Immature natural killer cell (primary cell): ENCODE results near the gene ALOX15. TPM values are rescaled to one million over a fixed set of nuclear protein-coding genes. Genes with fewer than 3 reads are reported as not detected.
"Not testable (repeated sequence)": the region's sequence is repeated elsewhere in the genome, so short reads cannot be mapped to it uniquely, and the experiment has no call there.

Source experiments
- DNase-seq, 3 donors: peaks; one replicate each; pipeline ENCODE4 v3.0.0; 2022; ENCODE audit warnings: mixed read lengths in 1 of 3
- H3K27ac Mint-ChIP-seq, 6 donors: one replicate each; pipeline ENCODE4 v1.8.0; 2020; ENCODE audit warnings: mixed read lengths in 6 of 6, mild to moderate bottlenecking in 5 of 6, inconsistent platforms in 4 of 6, moderate library complexity in 3 of 6
- H3K27me3 Mint-ChIP-seq, 3 donors: one replicate each; pipeline ENCODE4 v1.8.0; 2020 to 2021; ENCODE audit warnings: low read depth in 3 of 3, mild to moderate bottlenecking in 3 of 3, mixed read lengths in 3 of 3, moderate library complexity in 3 of 3, inconsistent platforms in 1 of 3
- H3K36me3 Mint-ChIP-seq, 3 donors: one replicate each; pipeline ENCODE4 v1.8.0; 2020; ENCODE audit warnings: mixed read lengths in 3 of 3, inconsistent platforms in 2 of 3, mild to moderate bottlenecking in 2 of 3
- H3K4me1 Mint-ChIP-seq, 2 donors: one replicate each; pipeline ENCODE4 v1.8.0; 2020; ENCODE audit warnings: inconsistent platforms in 2 of 2, mild to moderate bottlenecking in 2 of 2, mixed read lengths in 2 of 2, moderate library complexity in 1 of 2
- H3K4me3 Mint-ChIP-seq, 5 donors: one replicate each; pipeline ENCODE4 v1.8.0; 2020; ENCODE audit warnings: mild to moderate bottlenecking in 5 of 5, mixed read lengths in 5 of 5, inconsistent platforms in 3 of 5, moderate library complexity in 3 of 5
- H3K9me3 Mint-ChIP-seq, 6 donors: one replicate each; pipeline ENCODE4 v1.8.0; 2020; ENCODE audit warnings: mild to moderate bottlenecking in 6 of 6, mixed read lengths in 6 of 6, inconsistent platforms in 4 of 6, moderate library complexity in 3 of 6
- polyA plus RNA-seq, 3 donors: library from polyadenylated mRNA; unstranded; fragments of 300-500 nt; fragmentation: Illumina TruSeq; gene quantifications; one replicate each; pipeline ENCODE4 v1.2.3, GENCODE V29; 2021

The ALOX15 gene, protein sequence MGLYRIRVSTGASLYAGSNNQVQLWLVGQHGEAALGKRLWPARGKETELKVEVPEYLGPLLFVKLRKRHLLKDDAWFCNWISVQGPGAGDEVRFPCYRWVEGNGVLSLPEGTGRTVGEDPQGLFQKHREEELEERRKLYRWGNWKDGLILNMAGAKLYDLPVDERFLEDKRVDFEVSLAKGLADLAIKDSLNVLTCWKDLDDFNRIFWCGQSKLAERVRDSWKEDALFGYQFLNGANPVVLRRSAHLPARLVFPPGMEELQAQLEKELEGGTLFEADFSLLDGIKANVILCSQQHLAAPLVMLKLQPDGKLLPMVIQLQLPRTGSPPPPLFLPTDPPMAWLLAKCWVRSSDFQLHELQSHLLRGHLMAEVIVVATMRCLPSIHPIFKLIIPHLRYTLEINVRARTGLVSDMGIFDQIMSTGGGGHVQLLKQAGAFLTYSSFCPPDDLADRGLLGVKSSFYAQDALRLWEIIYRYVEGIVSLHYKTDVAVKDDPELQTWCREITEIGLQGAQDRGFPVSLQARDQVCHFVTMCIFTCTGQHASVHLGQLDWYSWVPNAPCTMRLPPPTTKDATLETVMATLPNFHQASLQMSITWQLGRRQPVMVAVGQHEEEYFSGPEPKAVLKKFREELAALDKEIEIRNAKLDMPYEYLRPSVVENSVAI
- not detected for polyA plus RNA-seq

DNA sequence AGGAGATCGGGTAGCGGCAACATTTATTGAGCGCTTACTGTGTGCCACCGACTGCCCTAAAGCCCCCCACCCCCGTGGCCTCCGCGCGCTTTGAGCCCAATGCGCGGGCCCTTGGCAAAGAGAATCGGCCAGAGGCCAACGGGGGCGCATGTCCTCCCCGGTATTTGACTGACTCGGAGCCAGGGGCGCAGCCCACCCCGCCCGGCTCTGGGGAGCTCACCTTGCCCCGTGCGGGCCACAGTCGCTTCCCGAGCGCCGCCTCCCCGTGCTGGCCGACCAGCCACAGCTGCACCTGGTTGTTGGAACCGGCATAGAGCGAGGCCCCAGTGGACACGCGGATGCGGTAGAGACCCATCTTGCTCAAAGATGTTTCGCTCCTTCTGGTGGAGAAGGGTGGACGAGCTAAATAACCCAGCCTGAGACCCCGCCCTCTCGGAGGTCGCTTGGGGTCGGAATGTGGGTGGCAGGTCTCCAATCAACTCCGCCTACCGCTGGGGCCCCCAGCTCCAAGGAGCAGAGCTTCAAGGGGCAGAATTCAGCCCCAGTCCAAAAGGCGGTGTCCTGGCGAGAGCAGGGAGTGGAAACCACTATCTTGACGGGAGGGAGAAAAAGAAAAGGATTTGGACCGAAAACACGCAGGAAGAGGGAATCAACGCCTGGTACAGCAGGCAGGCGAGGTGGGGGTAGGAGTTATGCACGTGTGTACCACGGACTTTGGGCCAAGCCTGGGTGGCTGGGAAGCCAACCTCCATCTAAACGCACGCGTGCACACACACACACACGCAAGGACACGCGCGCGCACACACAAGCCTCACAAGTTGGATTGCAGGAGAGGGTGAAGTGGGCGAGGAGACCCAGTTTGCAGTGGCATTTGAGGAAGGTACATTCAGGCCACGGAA, at the start of gene ALOX15:
TSS of gene ALOX15 (minus strand) at position 382 of the 899 bp plus-strand sequence. CDS start at position 355, 27 bp downstream.
- no peak within 1 kb of the TSS for H3K27ac Mint-ChIP-seq
- no peak within 1 kb of the TSS for H3K4me3 Mint-ChIP-seq
- peaks cover 0 to 1% of the 10 kb centered on the region in 2 donors for H3K4me1 Mint-ChIP-seq
- no peak for DNase-seq
- peaks cover 17 to 30% (median 25%) of the 10 kb centered on the region in 3 donors for H3K27me3 Mint-ChIP-seq
- peaks cover 0 to 3% (median 0%) of the 10 kb centered on the region in 6 donors for H3K9me3 Mint-ChIP-seq
- no peaks in the 10 kb centered on the region for H3K36me3 Mint-ChIP-seq

DNA sequence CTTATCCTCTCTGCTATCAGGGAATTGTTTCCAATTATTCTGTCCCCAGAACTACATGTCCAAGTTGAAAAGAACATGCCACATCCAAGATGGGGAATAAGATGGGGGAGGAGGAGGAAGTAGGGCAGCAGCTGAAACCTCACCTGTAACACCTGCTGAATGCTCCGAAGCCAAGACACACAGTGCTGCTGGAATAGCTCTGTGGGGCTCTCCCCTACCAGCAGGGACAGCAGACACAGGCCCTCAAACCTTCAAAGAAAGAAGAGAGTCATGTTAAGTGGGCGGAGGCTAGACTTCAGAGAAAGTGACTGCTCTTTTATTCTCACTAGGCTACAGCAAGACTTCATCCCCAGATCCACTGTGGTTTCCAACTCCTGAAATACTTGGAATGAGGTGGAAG, 49.3 kb upstream of the ALOX15 start:
- Mint-ChIP-seq H3K27me3 (peaks cover 0 to 2% (median 0%) of the 10 kb centered on the region in 3 donors), H3K27ac (no peak overlapping the region), H3K36me3 (peaks cover 15 to 29% (median 19%) of the 10 kb centered on the region in 3 donors), H3K9me3 (no peaks in the 10 kb centered on the region), H3K4me3 (no peak overlapping the region), H3K4me1 (peaks cover 0 to 22% of the 10 kb centered on the region in 2 donors)
- DNase-seq = no peak

DNA sequence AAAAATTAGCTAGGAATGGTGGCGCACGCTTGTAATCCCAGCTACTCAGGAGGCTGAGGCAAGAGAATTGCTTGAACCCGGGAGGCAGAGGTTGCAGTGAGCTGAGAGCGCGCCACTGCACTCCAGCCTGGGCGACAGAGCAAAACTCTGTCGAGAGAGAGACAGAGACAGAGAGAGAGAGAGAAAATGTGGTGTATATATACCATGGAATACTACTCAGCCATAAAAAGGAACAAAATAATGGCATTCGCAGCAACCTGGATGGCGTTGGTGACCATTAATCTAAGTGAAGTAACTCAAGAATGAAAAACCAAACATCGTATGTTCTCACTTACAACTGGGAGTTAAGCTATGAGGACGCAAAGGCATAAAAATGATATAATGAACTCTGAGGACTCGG, 48.4 kb upstream of the ALOX15 start:
- not testable (repeated sequence) for H3K27ac Mint-ChIP-seq, H3K9me3 Mint-ChIP-seq, H3K4me3 Mint-ChIP-seq, DNase-seq, H3K27me3 Mint-ChIP-seq
- H3K36me3 Mint-ChIP-seq = peaks cover 15 to 34% (median 23%) of the 10 kb centered on the region in 3 donors
- peaks cover 0 to 22% of the 10 kb centered on the region in 2 donors for H3K4me1 Mint-ChIP-seq

DNA sequence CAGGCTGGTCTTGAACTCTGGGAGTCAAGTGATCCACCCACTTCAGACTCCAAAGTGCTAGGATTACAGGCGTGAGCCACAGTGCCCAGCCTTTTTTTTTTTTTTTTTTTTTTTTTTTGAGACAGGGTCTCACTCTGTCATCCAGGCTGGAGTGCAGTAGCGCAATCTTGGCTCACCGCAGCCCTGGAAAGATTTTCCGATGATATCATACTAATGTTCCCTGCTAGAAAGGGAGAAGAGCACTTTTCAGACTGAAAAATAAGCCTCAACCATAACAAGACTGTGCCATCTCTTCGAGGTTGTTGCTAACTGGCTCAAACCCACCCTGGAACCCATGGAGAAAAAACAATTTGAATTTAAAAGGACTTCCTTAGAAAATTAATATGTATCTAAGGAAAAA, 42.3 kb upstream of the ALOX15 start:
- Mint-ChIP-seq H3K4me1 (peaks cover 0 to 15% of the 10 kb centered on the region in 2 donors), H3K36me3 (peaks cover 32 to 46% (median 36%) of the 10 kb centered on the region in 3 donors)
- not testable (repeated sequence) for H3K27me3 Mint-ChIP-seq, DNase-seq, H3K27ac Mint-ChIP-seq, H3K9me3 Mint-ChIP-seq, H3K4me3 Mint-ChIP-seq

DNA sequence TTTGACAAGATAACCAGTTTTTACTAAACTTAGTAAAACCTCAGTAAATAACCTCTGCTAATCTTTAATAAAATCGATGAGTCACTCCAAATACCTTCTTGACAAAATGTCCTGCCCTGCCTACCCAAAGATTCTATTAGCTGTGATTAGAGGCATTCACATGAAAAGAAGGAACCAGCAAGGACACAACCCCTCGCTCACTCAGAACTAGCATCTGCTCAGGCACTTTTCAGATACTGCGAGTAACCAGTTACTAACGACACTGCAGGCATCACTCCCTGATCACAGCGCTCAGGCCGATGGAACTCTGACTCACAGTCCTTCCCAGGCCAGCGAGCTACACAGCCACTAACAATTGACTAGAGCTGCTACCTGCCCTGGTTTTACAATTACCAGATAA, 38.2 kb upstream of the ALOX15 start:
- H3K27ac Mint-ChIP-seq = no peak overlapping the region
- H3K36me3 Mint-ChIP-seq = peaks cover 34 to 37% (median 35%) of the 10 kb centered on the region in 3 donors
- peaks cover 0 to 4% of the 10 kb centered on the region in 2 donors for H3K4me1 Mint-ChIP-seq
- no peak overlapping the region for H3K4me3 Mint-ChIP-seq
- no peaks in the 10 kb centered on the region for H3K9me3 Mint-ChIP-seq
- H3K27me3 Mint-ChIP-seq = peaks cover 0 to 3% (median 0%) of the 10 kb centered on the region in 3 donors
- DNase-seq = no peak

DNA sequence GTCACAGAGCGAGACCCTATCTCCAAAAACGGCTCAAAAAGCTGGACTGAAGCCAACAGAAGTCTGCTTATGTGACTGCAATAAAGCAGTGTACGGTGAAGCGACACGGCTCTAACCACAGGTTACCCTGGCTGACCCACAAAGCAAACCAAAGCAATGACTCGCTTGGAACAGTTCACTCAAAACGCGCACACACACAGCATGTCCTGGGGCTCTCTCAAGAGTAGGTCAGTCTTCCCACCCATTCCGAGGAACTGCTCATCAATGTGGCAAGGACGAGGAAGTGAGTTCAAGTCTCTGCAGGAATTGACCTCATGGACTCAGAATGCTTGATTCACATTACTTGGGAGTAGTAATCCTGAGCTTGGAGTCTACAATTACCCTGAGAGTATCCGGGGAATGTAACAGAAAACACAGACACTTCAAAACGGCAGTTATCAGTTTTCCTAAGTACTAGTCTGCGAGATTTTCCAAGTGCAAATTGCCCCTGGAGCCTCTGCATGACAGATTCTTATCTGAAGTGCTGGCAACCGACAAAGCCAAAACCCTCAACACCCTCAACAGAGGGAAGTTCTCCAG, 37.1 kb upstream of the ALOX15 start:
- peaks cover 25 to 33% (median 31%) of the 10 kb centered on the region in 3 donors for H3K36me3 Mint-ChIP-seq
- H3K4me1 Mint-ChIP-seq = peaks cover 0 to 4% of the 10 kb centered on the region in 2 donors
- no peaks in the 10 kb centered on the region for H3K9me3 Mint-ChIP-seq
- H3K27ac Mint-ChIP-seq = no peak overlapping the region
- H3K4me3 Mint-ChIP-seq = no peak overlapping the region
- DNase-seq = no peak
- peaks cover 0 to 3% (median 0%) of the 10 kb centered on the region in 3 donors for H3K27me3 Mint-ChIP-seq

DNA sequence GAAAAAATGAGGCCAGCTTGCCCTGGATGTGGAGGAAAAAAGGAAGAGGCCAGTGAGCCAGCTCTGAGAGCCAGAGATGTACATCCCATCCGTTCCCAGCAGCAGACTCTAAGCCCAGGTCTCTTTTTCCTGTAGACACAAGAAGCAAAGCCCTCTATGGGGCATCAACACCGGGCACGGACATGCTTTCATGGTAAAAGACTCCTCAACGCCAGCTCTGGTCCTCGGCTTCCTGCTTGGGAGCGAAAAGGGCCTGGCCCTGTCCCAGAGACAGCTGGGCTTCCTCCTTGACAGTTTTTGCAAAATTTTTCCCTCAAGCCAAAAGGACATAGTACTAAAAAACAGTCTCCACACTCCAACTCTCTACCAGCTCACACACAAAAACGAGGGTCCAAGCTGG, 35.3 kb upstream of the ALOX15 start:
- no peak for DNase-seq
- Mint-ChIP-seq H3K27me3 (peaks cover 0 to 2% (median 0%) of the 10 kb centered on the region in 3 donors), H3K36me3 (peaks cover 21 to 29% (median 28%) of the 10 kb centered on the region in 3 donors), H3K4me1 (peaks cover 0 to 4% of the 10 kb centered on the region in 2 donors), H3K9me3 (no peaks in the 10 kb centered on the region), H3K4me3 (no peak overlapping the region), H3K27ac (peak overlapping the region in 1 of 6 donors; percentile 61)

DNA sequence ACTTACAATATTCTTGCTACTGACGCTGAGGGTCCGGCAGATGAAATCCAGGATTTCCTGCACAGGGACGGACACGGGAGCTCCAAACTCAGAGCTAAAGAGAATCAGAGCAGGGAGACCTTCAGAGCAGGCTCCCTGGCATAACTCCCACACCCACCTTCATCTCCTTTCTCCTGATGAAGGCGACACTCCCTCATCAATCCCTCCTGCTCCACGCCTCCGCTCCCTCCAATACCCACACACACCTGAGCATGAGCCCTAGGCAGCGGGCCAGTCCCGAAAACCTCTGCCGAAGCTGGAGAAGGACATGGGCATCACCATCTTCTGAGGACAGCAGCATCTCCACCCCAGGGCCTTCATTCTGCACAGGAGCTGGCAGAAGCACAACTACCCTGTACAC, 34.3 kb upstream of the ALOX15 start:
- peaks cover 18 to 32% (median 31%) of the 10 kb centered on the region in 3 donors for H3K36me3 Mint-ChIP-seq
- no peaks in the 10 kb centered on the region for H3K9me3 Mint-ChIP-seq
- DNase-seq = no peak
- H3K4me1 Mint-ChIP-seq = peaks cover 0 to 4% of the 10 kb centered on the region in 2 donors
- no peak overlapping the region for H3K4me3 Mint-ChIP-seq
- no peaks in the 10 kb centered on the region for H3K27me3 Mint-ChIP-seq
- no peak overlapping the region for H3K27ac Mint-ChIP-seq

DNA sequence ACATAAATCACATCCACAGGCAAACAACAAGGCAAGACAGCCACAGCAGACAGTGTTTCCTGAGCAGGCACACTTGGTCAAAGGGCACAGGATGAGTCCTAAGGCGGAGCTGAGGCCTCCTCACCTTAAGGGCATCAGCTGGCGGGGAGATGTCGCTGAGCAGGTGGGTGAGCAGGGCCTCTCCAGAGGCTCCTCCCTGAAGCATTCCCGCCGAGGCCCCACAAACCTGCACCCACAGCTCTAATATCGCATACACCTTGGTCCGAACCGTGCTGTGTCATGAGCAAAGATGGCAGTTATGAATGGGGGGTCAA, 33.2 kb upstream of the ALOX15 start:
- H3K36me3 Mint-ChIP-seq = peaks cover 14 to 28% (median 25%) of the 10 kb centered on the region in 3 donors
- no peak for DNase-seq
- no peak overlapping the region for H3K27ac Mint-ChIP-seq
- no peak overlapping the region for H3K4me3 Mint-ChIP-seq
- H3K4me1 Mint-ChIP-seq = peaks cover 0 to 4% of the 10 kb centered on the region in 2 donors
- H3K9me3 Mint-ChIP-seq = no peaks in the 10 kb centered on the region
- H3K27me3 Mint-ChIP-seq = peaks cover 0 to 2% (median 0%) of the 10 kb centered on the region in 3 donors

DNA sequence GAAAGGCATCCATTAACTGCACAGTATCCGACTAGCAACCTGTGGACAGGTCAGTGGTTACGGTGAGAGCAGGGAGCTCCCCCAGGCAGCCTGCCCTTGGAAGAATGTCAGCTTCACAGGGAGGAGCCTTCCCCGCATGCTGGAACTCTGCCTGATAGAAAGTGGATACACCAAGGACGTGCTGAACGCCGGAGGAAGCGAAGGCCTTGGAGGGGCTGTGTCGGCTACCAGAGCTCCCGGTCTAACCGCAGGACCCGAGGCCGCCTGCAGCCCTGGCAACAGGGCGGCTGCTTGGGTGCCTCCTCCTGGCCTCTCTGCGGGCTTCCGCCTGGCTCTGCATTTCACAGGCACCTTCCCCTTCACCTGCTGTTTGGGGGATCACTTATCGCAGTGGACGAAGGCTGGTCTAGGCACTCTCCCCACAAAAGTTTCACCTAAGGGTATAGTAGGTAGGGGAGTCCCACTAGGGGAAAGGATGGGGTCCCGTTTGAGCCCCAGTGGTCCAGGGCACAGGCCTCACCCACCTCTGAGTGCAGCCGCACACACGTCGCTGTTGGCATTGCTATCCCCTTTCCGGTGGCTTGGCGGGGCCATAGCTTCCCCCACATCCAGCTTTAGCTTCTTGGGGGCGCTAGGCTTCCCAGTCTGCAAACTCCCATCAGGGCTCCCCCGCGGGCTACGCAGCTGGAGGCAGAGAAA, 32.7 kb upstream of the ALOX15 start:
- no peak overlapping the region for H3K4me3 Mint-ChIP-seq
- no peak for DNase-seq
- peaks cover 14 to 28% (median 24%) of the 10 kb centered on the region in 3 donors for H3K36me3 Mint-ChIP-seq
- H3K27ac Mint-ChIP-seq = no peak overlapping the region
- peaks cover 0 to 4% of the 10 kb centered on the region in 2 donors for H3K4me1 Mint-ChIP-seq
- H3K9me3 Mint-ChIP-seq = no peaks in the 10 kb centered on the region
- peaks cover 0 to 2% (median 0%) of the 10 kb centered on the region in 3 donors for H3K27me3 Mint-ChIP-seq

DNA sequence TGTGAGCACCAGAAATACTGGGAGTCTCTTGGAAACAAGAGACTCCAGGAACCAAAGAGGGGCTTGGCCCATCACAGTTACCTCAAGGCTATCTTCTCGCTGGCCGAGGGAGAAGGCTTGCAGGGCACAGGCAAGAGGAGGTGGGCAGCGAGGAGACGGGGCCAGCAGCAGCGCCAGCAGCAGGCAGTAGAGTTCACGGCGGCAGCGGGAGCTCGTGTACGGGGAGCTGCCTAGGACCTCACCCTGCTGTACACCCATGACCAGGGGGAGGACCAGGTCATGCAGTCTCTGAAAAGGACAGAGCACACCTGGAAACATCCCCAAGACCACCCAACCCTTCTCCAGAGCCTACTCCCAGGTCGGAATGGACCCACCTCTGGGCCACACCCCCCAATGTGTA, 31.7 kb upstream of the ALOX15 start:
- Mint-ChIP-seq H3K27ac (no peak overlapping the region), H3K4me1 (no peaks in the 10 kb centered on the region), H3K9me3 (no peaks in the 10 kb centered on the region), H3K4me3 (no peak overlapping the region), H3K27me3 (peaks cover 0 to 2% (median 0%) of the 10 kb centered on the region in 3 donors), H3K36me3 (peaks cover 14 to 28% (median 24%) of the 10 kb centered on the region in 3 donors)
- DNase-seq = no peak

DNA sequence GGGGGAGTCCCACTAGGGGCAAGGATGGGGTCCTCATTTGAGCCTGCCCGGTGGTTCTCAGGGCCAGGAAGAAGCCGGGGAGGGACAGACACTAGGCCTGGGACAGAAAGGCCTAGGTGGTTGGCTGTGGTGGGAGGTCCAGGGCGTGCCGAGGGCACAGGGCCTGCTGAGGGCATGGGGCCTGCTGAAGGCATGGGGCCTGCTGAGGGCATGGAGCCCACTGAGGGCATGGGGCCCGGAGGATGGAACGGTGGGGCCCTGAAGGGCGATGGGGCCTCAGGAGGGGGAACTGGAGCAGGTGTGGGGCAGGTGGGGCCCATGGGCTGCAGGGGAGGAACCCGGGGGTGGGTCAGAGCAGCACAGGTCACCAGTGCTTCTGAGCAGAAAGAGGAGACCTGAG, 31.3 kb upstream of the ALOX15 start:
- Mint-ChIP-seq H3K27ac (no peak overlapping the region), H3K4me1 (no peaks in the 10 kb centered on the region), H3K27me3 (peaks cover 0 to 2% (median 0%) of the 10 kb centered on the region in 3 donors), H3K4me3 (no peak overlapping the region), H3K9me3 (no peaks in the 10 kb centered on the region), H3K36me3 (peaks cover 14 to 28% (median 24%) of the 10 kb centered on the region in 3 donors)
- DNase-seq = no peak
